Measurements from ENCODE around the gene SLX4.

Gene SLX4

GRCh38 chr16:3580251-3580651 is 31.2 kb downstream of the SLX4 start:
- peak; percentile 85 to 91 for DNase-seq (ENCODE audit: low read depth in 1 of 2, low spot score in 1 of 2)

DNA sequence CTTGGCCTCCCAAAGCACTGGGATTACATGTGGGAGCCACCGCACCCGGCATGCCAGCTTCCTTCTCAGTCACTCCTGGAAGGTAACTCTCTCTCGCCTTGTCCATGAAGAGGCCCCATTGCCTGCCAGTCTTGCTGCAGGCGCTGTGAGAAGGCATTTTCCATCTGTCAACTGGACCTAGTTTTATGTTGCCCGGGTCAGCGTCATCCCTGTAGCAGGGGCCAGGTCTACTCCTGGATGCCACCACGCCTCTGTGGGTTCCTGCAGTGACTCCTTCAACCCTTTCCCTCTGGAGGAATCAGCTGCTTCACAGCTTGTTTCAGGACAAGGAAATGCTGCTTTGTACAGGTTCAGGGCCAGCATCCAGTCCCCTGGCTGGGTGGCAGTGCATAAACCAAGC is 31.6 kb downstream of the SLX4 start:
- H3K27ac ChIP-seq (replicated peaks): peak overlapping the region; percentile 50
- DNase-seq (ENCODE audit: low read depth in 1 of 2, low spot score in 1 of 2): no peak
- TF ChIP-seq REST (IDR thresholded peaks at IDR 0.05; ENCODE audit: insufficient replicate concordance, low read depth) (no peak), CTCF (IDR thresholded peaks at IDR 0.05; ENCODE audit: insufficient read depth, low read length) (no peak), SPI1 (IDR thresholded peaks at IDR 0.05; ENCODE audit: borderline replicate concordance, low read depth) (no peak), POLR2AphosphoS5 (IDR thresholded peaks at IDR 0.05; ENCODE audit: low read depth) (no peak), GABPA (IDR thresholded peaks at IDR 0.05; ENCODE audit: low read depth) (no peak)
- H3K27me3 ChIP-seq (ENCODE audit: insufficient read depth, poor library complexity, severe bottlenecking): no peaks in the 10 kb centered on the region
- H3K4me3 ChIP-seq (replicated peaks; ENCODE audit: insufficient read depth, low read length): no peak overlapping the region

More at GRCh38 chr16:3580251-3580651, 31.2 kb downstream of the SLX4 start:
- peak overlapping the region; percentile 50 for H3K27ac ChIP-seq (replicated peaks)
- TF ChIP-seq REST (IDR thresholded peaks at IDR 0.05; ENCODE audit: insufficient replicate concordance, low read depth): no peak
- TF ChIP-seq POLR2AphosphoS5 (IDR thresholded peaks at IDR 0.05; ENCODE audit: low read depth): peak; percentile 52; the same call in 1 of the 2 replicates
- no peak for TF ChIP-seq CTCF (IDR thresholded peaks at IDR 0.05; ENCODE audit: insufficient read depth, low read length)
- no peak for TF ChIP-seq SPI1 (IDR thresholded peaks at IDR 0.05; ENCODE audit: borderline replicate concordance, low read depth)
- H3K4me3 ChIP-seq (replicated peaks; ENCODE audit: insufficient read depth, low read length): no peak overlapping the region
- H3K27me3 ChIP-seq (ENCODE audit: insufficient read depth, poor library complexity, severe bottlenecking): no peaks in the 10 kb centered on the region

DNA sequence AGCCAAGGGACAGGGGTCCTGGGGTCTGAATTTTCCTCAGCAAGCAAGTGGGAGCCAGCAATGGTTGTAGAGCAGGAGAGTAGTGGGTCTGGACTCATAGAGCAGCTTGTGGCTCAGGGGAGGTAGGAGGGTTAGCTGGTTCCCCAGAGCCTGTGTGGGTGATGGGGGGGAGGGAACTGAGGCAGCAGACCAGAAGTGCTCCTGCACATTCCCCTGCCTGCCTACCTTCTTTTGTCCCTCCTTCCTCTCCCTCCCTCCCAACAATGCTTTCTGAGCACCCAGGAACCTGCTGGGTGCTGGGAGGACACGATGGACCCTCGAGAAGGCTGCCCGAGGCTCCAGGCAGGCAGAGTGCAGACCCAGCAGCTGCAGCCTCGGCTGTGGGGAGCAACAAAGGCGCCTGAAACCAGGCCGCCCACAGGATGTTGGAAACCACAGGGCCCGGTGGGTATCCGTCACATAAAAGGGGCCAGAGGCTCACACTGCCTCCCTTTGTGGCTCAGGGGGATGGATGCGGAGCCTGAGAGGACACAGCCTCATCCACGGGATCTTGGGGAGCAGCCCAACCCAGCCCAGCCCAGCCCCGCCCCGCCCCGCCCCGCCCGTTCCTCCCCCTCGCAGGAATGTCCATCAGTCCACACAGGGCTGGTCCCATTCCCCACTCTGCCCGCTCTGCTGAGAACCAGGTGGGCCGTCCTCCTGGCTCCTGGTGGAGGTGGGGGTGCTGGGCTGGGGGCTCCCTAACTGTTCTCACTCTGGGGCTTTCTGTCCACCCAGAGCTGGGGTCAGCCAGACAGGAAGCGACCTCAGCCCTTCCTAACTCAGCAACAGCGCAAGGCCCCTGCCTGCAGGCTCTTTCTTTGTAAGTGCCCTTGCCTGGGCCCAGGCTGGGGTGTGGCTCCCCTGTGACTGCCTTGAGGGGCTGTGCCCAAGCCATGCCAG is 32.5 kb downstream of the SLX4 start:
- TF ChIP-seq GABPA (IDR thresholded peaks at IDR 0.05; ENCODE audit: low read depth): no peak
- no peak for TF ChIP-seq POLR2AphosphoS5 (IDR thresholded peaks at IDR 0.05; ENCODE audit: low read depth)
- TF ChIP-seq REST (IDR thresholded peaks at IDR 0.05; ENCODE audit: insufficient replicate concordance, low read depth): no peak
- TF ChIP-seq CTCF (IDR thresholded peaks at IDR 0.05; ENCODE audit: insufficient read depth, low read length): no peak
- TF ChIP-seq SPI1 (IDR thresholded peaks at IDR 0.05; ENCODE audit: borderline replicate concordance, low read depth): no peak
- H3K27ac ChIP-seq (replicated peaks): peak overlapping the region; percentile 50
- DNase-seq (ENCODE audit: low read depth in 1 of 2, low spot score in 1 of 2): peak in 1 of 2 experiments; percentile 53
- no peaks in the 10 kb centered on the region for H3K27me3 ChIP-seq (ENCODE audit: insufficient read depth, poor library complexity, severe bottlenecking)
- no peak overlapping the region for H3K4me3 ChIP-seq (replicated peaks; ENCODE audit: insufficient read depth, low read length)

All from HL-60 (cell line).